Ovary (tissue), 9 donors: ENCODE data around the gene GRK5. TPM values are rescaled to one million over a fixed set of nuclear protein-coding genes. Genes with fewer than 3 reads are reported as not detected.

ENCODE experiments used
- DNase-seq, 5 donors: peaks; one replicate each; pipeline ENCODE4 v3.0.0-alpha.2; 2019 to 2020
- H3K27ac ChIP-seq, 2 donors: fragments of 200-600 bp; one replicate each; pipeline versions ENCODE4 v1.5.1 to v1.8.0; 2019 to 2022
- H3K27me3 ChIP-seq: fragments of 200-600 bp; one replicate; pipeline ENCODE4 v1.8.0; 2022
- H3K36me3 ChIP-seq: fragments of 200-600 bp; sonication (generic); one replicate; pipeline ENCODE4 v1.5.1; 2019
- H3K4me1 ChIP-seq: one replicate; pipeline ENCODE4 v1.8.1; 2013; ENCODE audit warnings: mild to moderate bottlenecking, moderate library complexity; ENCODE audit not compliant: insufficient read depth
- H3K4me3 ChIP-seq: fragments of 200-600 bp; sonication (generic); one replicate; pipeline ENCODE4 v1.5.1; 2017
- H3K9me3 ChIP-seq, 2 donors: fragments of 200-600 bp in 1 of 2; sonication (generic) in 1 of 2; one replicate each; pipeline versions ENCODE4 v1.5.1 to v1.8.1; 2013 to 2019; ENCODE audit warnings: mild to moderate bottlenecking in 1 of 2, moderate library complexity in 1 of 2
- CTCF ChIP-seq, 3 donors: fragments of 450-650 bp in 2 of 3; fragments of 200-600 bp in 1 of 3; IDR thresholded peaks; one replicate each; pipeline versions ENCODE4 v1.5.1 to v1.8.0; 2016 to 2022; ENCODE audit warnings: antibody characterized with exemption in 3 of 3, mild to moderate bottlenecking in 1 of 3
- EP300 ChIP-seq: sonication (generic); formaldehyde crosslinking; IDR thresholded peaks from one replicate; pipeline ENCODE4 v1.6.1; 2017; ENCODE audit warnings: antibody characterized with exemption
- POLR2A ChIP-seq: fragments of 450-650 bp; IDR thresholded peaks from one replicate; pipeline ENCODE4 v1.6.1; 2017; ENCODE audit warnings: antibody characterized with exemption, mild to moderate bottlenecking, moderate library complexity
- WGBS, 3 donors: extraction: QIAGEN DNeasy Blood & Tissue Kit in 1 of 3; methylation state at CpG; one replicate each; pipeline versions ENCODE4 v1.1.5 to v1.1.7; 2013 to 2017; 5-methylcytosine and 5-hydroxymethylcytosine counted together
- intact Hi-C, 4 donors: fragments of 100-400 bp; cut with DNase I; formaldehyde crosslinking; loops; one replicate each; pipeline versions ENCODE4 v1.11.0 to v1.15.1; 2022 to 2023
- polyA plus RNA-seq, 2 donors: library from polyadenylated mRNA; stranded (reverse); fragments of 200-250 nt in 1 of 2; fragments of 350-450 nt in 1 of 2; fragmentation: Illumina TruSeq in 1 of 2; extraction: RNeasy Lipid Tissue Mini Kit (QIAGEN cat#74804) in 1 of 2; gene quantifications; one replicate each; pipeline ENCODE4 v1.2.3, GENCODE V29; 2013 to 2014
- total RNA-seq, 7 donors: library from RNA; depleted of rRNA in 2 of 7; stranded (reverse); fragments of >200 nt in 2 of 7; fragmentation: NEBNext Ultra II Directional in 3 of 7; extraction: Animal tissue kit (Norgen Biotek cat#: 25700) in 3 of 7; gene quantifications; one replicate each; pipeline versions ENCODE4 v1.1.0 to v1.2.4, GENCODE V29; 2016 to 2023
- donor health status: DM: no; HTN: no; CAD: no; lungs with moderate emphysema.
- donor health status: DM: no; HTN: no; CAD: no.
- donor health status: Bipolar disorder and iron deficiency.
- donor health status: DM: yes; HTN: yes; CAD: no.
- donor health status: DM: no; HTN: no; CAD: no.
- donor health status: DM: yes; HTN: yes; CAD: no.

GRK5 gene
- total and polyA plus RNA-seq, 9 donors: 10.0 to 115 (median 38.2) TPM

GRCh38 chr10:119335671-119336353 lies 128.4 kb downstream of the GRK5 start:
- peaks cover under 1% of the 10 kb centered on the region for H3K4me1 ChIP-seq

GRCh38 chr10:119336599-119336998 lies 129.2 kb downstream of the GRK5 start:
- Histone ChIP-seq H3K9me3 (no peaks in the 10 kb centered on the region), H3K27ac (no peak overlapping the region), H3K4me3 (no peak overlapping the region), H3K36me3 (no peaks in the 10 kb centered on the region), H3K27me3 (no peaks in the 10 kb centered on the region), H3K4me1 (peaks cover 7% of the 10 kb centered on the region)
- intact Hi-C loops: no loop called here
- TF ChIP-seq POLR2A (no peak), EP300 (no peak), CTCF (IDR thresholded peaks at IDR 0.05) (no peak)
- 82 to 88% (median 88%) methylated on average over 17 of the region's 17 CpGs for WGBS, 3 donors
- no peak for DNase-seq

More at GRCh38 chr10:119335671-119336353, 128.4 kb downstream of the GRK5 start:
- no peak overlapping the region for H3K4me3 ChIP-seq
- no peak for DNase-seq
- no peaks in the 10 kb centered on the region for H3K9me3 ChIP-seq
- H3K36me3 ChIP-seq: no peaks in the 10 kb centered on the region
- H3K27ac ChIP-seq: peak overlapping the region; percentile 5 to 66
- H3K27me3 ChIP-seq: no peaks in the 10 kb centered on the region
- no peak for TF ChIP-seq POLR2A
- no peak for TF ChIP-seq EP300
- no peak for TF ChIP-seq CTCF (IDR thresholded peaks at IDR 0.05)
- intact Hi-C loops: no loop called here
- 58 to 64% (median 62%) methylated on average over 10 of the region's 10 CpGs for WGBS, 3 donors

- Histone ChIP-seq H3K27me3 (no peaks in the 10 kb centered on the region), H3K4me3 (no peak overlapping the region), H3K36me3 (no peaks in the 10 kb centered on the region), H3K9me3 (no peaks in the 10 kb centered on the region), H3K4me1 (peaks cover 12% of the 10 kb centered on the region), H3K27ac (peak overlapping the region in 1 of 2 donors; percentile 39)
- WGBS, 3 donors: 73 to 81% (median 74%) methylated on average over 4 of the region's 4 CpGs
- intact Hi-C loops: no loop called here
- TF ChIP-seq EP300: no peak
- TF ChIP-seq CTCF (IDR thresholded peaks at IDR 0.05): no peak
- TF ChIP-seq POLR2A: no peak
- no peak for DNase-seq
Measured at GRCh38 chr10:119337223-119337622, 129.9 kb downstream of the GRK5 start.

- TF ChIP-seq POLR2A (no peak), EP300 (no peak), CTCF (IDR thresholded peaks at IDR 0.05) (no peak)
- Histone ChIP-seq H3K9me3 (no peaks in the 10 kb centered on the region), H3K4me1 (peaks cover 19% of the 10 kb centered on the region), H3K27ac (no peak overlapping the region), H3K27me3 (no peaks in the 10 kb centered on the region), H3K36me3 (no peaks in the 10 kb centered on the region), H3K4me3 (no peak overlapping the region)
- 71 to 80% (median 77%) methylated on average over 8 of the region's 8 CpGs for whole genome bisulfite sequencing, 3 donors
- intact Hi-C loops: no loop called here
- no peak for DNase-seq
Measured at GRCh38 chr10:119337796-119338432, 130.5 kb downstream of the GRK5 start.
